Measurements from ENCODE around the gene WNT9B.

DNA sequence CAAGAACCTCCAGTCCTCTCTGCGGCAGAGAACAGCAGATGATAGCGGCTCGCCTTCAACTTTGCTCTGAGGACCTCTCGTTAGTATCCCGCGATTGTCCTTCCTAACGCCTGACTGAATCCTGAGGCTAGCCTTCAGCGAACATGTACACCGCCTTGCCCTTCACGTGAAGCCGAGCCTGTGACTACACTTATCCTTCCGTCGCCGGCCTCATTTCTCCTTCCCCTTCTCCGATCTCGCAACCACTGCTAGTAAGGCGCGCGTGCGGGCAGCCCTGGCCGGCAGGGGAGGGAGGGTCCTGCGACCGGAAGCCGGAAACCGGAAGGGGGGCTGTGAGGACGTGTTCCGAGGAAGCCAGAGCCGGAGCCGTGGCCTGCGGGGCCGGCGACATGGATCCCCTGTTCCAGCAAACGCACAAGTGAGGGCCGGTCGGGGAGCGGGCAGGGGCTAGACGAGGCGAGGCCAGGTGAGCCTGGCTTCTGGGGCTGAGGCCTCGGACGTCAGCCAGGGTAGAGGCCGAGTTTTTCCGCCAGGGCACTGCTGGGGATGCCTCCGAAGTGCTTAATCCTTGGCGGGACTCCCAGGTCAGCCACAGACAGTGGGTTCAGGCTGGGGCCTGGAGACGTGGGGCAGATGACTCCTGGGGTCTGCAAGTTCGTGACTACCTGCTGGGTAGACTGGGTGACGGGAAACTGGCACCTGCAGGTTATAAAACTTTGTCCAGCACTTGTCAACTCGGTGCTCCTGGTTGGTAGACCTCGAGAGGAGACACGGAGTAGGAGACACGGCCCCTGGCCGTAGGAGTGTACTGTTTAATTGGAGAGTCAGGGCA is 71.6 kb downstream of the WNT9B start, which contains the start of gene GOSR2:
- TF ChIP-seq, protein P1, sequence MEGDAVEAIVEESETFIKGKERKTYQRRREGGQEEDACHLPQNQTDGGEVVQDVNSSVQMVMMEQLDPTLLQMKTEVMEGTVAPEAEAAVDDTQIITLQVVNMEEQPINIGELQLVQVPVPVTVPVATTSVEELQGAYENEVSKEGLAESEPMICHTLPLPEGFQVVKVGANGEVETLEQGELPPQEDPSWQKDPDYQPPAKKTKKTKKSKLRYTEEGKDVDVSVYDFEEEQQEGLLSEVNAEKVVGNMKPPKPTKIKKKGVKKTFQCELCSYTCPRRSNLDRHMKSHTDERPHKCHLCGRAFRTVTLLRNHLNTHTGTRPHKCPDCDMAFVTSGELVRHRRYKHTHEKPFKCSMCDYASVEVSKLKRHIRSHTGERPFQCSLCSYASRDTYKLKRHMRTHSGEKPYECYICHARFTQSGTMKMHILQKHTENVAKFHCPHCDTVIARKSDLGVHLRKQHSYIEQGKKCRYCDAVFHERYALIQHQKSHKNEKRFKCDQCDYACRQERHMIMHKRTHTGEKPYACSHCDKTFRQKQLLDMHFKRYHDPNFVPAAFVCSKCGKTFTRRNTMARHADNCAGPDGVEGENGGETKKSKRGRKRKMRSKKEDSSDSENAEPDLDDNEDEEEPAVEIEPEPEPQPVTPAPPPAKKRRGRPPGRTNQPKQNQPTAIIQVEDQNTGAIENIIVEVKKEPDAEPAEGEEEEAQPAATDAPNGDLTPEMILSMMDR (conservative IDR thresholded peaks at IDR 0.05 in 1 of 2, IDR thresholded peaks at IDR 0.05 in 1 of 2; ENCODE audit: low read depth in 1 of 2, low read length in 2 of 2) = no peak
- TF ChIP-seq EZH2 (IDR thresholded peaks at IDR 0.05; ENCODE audit: low read length, missing control alignments) = no peak
